H1 (cell line): ENCODE results near the gene NR3C1. TPM values are rescaled to one million over a fixed set of nuclear protein-coding genes. Genes with fewer than 3 reads are reported as not detected.

Experiments used
- BACH1 ChIP-seq: IDR thresholded peaks from 2 replicates; pipeline ENCODE4 v1.6.1; 2012; ENCODE audit warnings: low read length, improper control_type of control experiment
- CHD7 ChIP-seq: fragments of 300-600 bp; sonication (generic); IDR thresholded peaks from 2 replicates; pipeline ENCODE4 v1.7.1; 2012; ENCODE audit warnings: low read length, moderate library complexity, mild to moderate bottlenecking, inconsistent platforms; ENCODE audit not compliant: insufficient replicate concordance
- KDM4A ChIP-seq: IDR thresholded peaks from one replicate; pipeline ENCODE4 v1.7.1; 2012; ENCODE audit warnings: low read depth, mild to moderate bottlenecking, moderate library complexity, low read length, inconsistent platforms; ENCODE audit not compliant: severe bottlenecking
- MAX ChIP-seq: IDR thresholded peaks from 2 replicates; pipeline ENCODE4 v1.6.1; 2012; ENCODE audit warnings: inconsistent platforms
- SP1 ChIP-seq: IDR thresholded peaks from 2 replicates; pipeline ENCODE4 v1.6.1; 2011; ENCODE audit warnings: low read depth, low read length
- SP4 ChIP-seq: IDR thresholded peaks from 2 replicates; pipeline ENCODE4 v1.6.1; 2012; ENCODE audit warnings: low read length, inconsistent platforms
- SUZ12 ChIP-seq: fragments of 200-600 bp; sonication (generic); IDR thresholded peaks from 2 replicates; pipeline ENCODE4 v1.6.1; 2012; ENCODE audit warnings: mild to moderate bottlenecking, inconsistent platforms, low read length, moderate library complexity, mixed read lengths
- polyA plus RNA-seq, 7 experiments: library from polyadenylated mRNA; depleted of rRNA in 3 of 7; stranded (reverse) in 5 of 7; unstranded in 2 of 7; fragments of >200 nt in 5 of 7; fragments of 200-250 nt in 2 of 7; gene quantifications; 1 replicate in 5 of 7; 2 replicates in 1 of 7; 4 replicates in 1 of 7; pipeline versions ENCODE4 v1.2.1 to v1.2.3, GENCODE V29; 2011 to 2013; ENCODE audit warnings: missing spikeins in 2 of 7, mixed read lengths in 2 of 7
- total RNA-seq: library from RNA; stranded (reverse); fragmentation: NEBNext Ultra II Directional; extraction: Animal tissue kit (Norgen Biotek cat#: 25700); gene quantifications from 2 replicates; pipeline ENCODE4 v1.2.1, GENCODE V29; 2021

The NR3C1 gene
- total and polyA plus RNA-seq, 2 of the 8 experiments (the other 6 are each of a cell fraction or from before 2014, with no cell fraction given), result 1.7 to 5.4 TPM

GRCh38 chr5:143347698-143348344, 55.7 kb downstream of the NR3C1 start (continued):
- TF ChIP-seq CHD7 (no peak), SP1 (no peak), KDM4A (no peak), SUZ12 (no peak), MAX (no peak), SP4 (no peak), BACH1 (no peak)
